Measurements from ENCODE around the gene SLC22A12.
A peak's percentile ranks its signal among the peaks of the same experiment; 100 is the strongest.
"Not testable (repeated sequence)": the region's sequence is repeated elsewhere in the genome, so short reads cannot be mapped to it uniquely, and the experiment has no call there.

Gene SLC22A12

GRCh38 chr11:64590763-64591221 is at the start of gene SLC22A12:
SLC22A12 (plus strand) TSS chr11:64591220; CDS start chr11:64591557, 337 bp downstream.
- peak; percentile 13 for DNase-seq (ENCODE audit: low spot score)

DNA sequence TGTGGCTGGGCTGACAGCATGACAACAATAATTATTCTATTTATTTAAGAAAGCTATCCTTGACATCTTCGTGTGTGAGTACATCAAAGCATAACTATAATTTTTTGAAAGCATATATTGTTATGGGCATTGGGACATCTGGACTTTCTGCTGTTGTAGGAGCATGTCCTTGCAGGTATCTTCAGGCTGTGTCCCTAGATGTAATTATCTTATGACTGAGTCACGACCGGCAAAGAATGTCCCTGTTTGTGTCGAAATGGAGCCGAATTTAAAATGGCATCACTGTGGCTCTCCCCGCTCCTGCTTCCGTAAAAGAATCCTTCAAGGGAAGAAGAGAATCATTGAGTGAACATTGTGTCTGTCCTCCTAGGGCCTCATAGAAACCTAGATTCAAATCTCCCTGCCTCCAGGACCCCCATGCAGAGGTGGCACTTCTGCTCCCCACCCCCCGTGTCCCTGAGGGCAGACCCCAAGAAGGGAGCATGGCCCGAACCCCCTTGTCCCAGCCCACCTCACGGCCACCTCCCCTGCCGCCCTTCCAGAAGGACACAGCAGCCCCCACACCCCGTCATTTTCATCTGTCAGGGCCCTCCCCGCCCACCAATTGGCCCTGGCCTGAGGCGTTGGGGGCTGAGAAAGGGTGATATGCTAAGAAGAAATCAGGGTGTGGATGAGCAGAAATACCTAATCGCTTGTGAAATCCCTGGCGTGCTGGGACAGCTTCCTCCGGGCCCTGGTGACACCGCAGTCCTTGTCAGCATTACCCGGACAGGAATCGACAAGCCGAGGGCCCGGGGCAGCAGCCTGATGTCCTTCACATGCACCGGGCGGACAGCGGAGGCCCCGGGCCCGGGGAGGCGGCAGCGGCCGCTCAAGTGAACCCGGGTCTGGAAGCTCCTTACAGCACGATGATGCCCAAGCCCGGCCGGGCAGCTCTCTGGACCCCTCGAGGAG is 48.6 kb upstream of the SLC22A12 start:
- no peak for DNase-seq (ENCODE audit: low spot score)

DNA sequence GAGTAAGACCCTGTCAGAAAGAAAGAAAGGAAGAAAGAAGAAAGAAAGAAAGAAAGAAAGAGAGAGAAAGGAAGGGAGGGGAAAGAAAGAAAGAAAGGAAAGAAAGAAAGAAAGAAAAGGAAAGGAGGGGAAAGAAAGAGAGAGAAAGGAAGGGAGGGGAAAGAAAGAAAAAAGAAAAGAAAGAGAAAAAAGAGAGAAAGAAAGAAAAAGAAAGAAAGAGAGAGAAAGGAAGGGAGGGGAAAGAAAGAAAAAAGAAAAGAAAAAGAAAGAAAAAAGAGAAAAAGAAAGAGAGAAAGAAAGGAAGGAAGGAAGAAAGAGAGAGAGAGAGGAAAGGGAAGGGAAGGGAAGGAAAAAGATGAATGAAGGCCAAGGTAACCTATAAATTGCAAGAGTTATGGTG is 47.2 kb upstream of the SLC22A12 start:
- DNase-seq (ENCODE audit: low spot score): no peak

- no peak for DNase-seq (ENCODE audit: low spot score)
Observed at GRCh38 chr11:64544616-64545296, 46.3 kb upstream of the SLC22A12 start.

GRCh38 chr11:64545619-64546018 is 45.4 kb upstream of the SLC22A12 start:
- DNase-seq (ENCODE audit: low spot score): peak; percentile 92

GRCh38 chr11:64546176-64546575 is 44.8 kb upstream of the SLC22A12 start:
- no peak for DNase-seq (ENCODE audit: low spot score)

GRCh38 chr11:64546600-64546999 is 44.4 kb upstream of the SLC22A12 start:
- peak; percentile 26 for DNase-seq (ENCODE audit: low spot score)

GRCh38 chr11:64549969-64550368 is 41.1 kb upstream of the SLC22A12 start:
- no peak for DNase-seq (ENCODE audit: low spot score)

GRCh38 chr11:64553554-64554201 is 37.3 kb upstream of the SLC22A12 start:
- peak; percentile 60 for DNase-seq (ENCODE audit: low spot score)

GRCh38 chr11:64556044-64556720 is 34.8 kb upstream of the SLC22A12 start:
- DNase-seq (ENCODE audit: low spot score): no peak

- DNase-seq (ENCODE audit: low spot score): no peak
Observed at GRCh38 chr11:64556721-64557250, 34.2 kb upstream of the SLC22A12 start.

GRCh38 chr11:64558065-64558745 is 32.8 kb upstream of the SLC22A12 start:
- peak; percentile 86 for DNase-seq (ENCODE audit: low spot score)

DNA sequence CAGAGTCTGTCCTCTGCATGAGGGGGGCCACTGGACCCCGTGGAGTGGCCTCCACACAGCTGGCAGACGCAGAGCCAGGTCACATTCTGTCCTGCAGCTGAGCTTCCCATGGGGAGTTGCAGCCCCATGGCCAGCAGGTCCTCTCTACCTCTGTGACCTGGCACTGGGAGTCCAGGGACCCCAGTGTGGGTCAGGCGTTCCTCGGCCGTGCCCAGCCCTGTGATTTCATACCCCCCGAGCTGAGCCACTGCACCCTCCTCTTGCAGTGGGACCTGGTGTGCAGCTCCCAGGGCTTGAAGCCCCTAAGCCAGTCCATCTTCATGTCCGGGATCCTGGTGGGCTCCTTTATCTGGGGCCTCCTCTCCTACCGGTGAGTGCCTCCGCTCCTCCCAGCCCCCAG is 32.2 kb upstream of the SLC22A12 start:
- no peak for DNase-seq (ENCODE audit: low spot score)

DNA sequence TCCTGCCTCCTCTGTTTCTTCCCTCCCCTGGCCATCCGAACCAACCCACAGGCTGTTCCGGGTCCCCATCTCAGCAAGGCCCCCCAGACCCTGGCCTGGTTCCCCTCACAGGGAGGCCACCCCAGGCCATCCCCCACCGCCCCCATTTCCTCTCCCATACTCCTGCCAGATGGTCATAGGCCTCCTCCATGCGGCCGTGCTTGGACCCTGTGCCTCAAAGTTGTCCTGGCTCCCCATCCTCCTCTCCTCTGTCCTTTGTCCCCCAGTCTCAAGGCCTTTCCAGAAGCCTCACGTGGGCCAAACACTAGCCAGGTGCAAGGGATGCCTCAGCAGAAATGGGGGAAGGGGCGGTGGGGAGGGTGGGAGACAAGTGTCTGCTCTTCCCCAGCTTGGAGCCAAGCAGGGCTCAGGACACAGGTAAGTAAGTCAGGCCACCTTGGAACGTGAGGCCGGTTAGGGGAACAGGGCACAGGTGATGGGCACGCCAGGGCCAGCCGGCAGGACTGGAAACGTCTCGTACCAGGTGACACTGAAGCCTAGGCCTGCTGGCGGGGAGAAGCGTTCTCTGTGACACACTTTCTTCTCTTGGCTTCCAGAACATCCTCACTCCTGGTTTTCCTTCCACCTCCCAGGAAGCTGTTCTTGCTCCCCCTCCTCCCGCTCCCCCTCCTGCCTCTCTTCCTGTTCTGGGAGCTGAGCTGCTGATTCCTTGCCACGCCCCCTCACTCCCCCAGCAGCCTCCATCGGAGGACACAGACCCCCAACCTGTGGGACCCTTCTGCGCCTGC is 31.5 kb upstream of the SLC22A12 start:
- DNase-seq (ENCODE audit: low spot score): no peak

DNA sequence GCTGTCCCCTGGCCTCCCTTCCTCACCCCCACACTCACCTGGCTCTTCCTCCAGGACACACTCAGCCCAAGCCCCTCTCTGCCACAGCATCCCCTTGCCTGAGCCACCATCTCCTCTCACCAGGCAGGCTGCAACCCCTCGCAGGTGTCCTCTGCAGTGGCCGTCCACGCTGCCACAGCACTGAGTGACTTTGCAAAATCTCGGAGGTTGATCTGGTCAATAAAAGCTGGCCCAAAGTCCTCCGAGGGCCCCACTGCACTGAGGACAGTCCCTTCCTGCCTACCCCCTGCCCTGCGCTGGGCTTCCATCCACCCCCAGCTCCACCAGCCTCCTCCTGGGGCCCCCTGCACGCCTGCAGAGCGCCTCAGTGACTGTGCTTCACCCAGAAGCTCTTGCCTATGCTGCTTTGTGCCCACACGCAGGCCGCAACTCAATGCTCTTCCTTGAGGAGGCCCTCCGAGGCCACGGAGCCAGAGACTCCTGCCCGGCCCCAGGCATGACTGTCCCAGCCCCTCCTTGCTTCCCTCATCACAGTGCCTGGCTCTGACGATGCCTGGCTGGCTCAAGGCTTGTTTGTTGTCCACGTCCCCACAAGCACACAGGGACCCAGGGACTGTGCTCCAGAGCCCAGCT is 30.8 kb upstream of the SLC22A12 start:
- no peak for DNase-seq (ENCODE audit: low spot score)

DNA sequence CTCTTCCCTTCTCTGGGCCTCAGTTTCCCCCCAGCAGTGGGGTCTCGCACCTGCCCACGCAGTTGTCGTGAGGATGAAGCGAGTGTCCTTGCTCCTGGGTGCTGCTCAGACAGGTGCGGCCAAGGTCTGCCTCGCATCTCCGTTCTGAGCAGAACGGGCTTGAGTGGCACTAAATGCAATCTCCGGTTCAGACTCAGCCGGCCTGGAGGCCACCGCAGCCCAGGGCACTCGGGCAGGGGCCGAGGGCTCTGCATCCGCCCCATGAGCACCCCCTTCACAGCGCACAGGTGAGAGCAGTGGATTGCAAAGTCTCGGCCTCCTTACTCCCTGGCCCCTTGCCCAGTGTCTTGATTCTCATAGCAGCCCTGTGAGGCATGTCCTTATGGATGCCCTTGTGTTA is 30.1 kb upstream of the SLC22A12 start:
- DNase-seq (ENCODE audit: low spot score): no peak

DNA sequence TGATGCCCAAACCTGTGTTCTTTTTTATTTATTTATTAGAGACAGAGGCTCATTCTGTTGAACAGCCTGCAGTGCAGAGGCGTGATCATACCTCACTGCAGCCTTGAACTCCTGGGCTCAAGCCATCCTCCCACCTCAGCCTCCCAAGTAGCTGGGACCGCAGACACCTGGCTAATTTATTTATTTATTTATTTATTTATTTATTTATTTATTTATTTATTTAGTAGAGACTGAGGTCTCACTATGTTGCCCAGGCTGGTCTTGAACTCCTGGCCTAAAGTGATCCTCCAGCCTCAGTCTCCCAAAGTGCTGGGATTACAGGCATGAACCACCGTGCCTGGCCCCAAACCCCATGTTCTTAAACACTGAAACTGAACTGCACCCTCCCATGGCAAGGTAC is 29.6 kb upstream of the SLC22A12 start:
- not testable (repeated sequence) for DNase-seq (ENCODE audit: low spot score)

DNA sequence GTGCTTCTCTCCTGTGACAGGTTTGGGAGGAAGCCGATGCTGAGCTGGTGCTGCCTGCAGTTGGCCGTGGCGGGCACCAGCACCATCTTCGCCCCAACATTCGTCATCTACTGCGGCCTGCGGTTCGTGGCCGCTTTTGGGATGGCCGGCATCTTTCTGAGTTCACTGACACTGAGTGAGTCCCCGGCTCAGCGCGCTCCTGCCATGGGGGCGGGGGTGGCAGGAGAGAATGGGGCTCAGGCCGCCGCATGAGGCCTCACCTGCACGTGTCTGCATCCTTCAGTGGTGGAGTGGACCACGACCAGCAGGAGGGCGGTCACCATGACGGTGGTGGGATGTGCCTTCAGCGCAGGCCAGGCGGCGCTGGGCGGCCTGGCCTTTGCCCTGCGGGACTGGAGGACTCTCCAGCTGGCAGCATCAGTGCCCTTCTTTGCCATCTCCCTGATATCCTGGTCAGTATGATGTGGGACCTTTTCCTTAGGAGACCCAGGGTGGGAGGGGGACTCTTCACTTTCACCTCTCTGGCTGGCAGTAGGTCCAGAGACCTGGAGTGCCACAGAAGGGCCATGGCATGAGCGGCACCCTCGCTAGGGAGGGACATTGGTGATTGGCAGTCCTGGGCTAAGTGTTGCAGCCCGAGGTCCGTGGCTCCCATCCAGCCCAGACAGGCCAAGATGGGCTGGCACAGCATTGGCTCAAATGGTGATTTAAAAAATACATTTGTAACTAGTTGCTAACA is 28.9 kb upstream of the SLC22A12 start:
- DNase-seq (ENCODE audit: low spot score): no peak

DNA sequence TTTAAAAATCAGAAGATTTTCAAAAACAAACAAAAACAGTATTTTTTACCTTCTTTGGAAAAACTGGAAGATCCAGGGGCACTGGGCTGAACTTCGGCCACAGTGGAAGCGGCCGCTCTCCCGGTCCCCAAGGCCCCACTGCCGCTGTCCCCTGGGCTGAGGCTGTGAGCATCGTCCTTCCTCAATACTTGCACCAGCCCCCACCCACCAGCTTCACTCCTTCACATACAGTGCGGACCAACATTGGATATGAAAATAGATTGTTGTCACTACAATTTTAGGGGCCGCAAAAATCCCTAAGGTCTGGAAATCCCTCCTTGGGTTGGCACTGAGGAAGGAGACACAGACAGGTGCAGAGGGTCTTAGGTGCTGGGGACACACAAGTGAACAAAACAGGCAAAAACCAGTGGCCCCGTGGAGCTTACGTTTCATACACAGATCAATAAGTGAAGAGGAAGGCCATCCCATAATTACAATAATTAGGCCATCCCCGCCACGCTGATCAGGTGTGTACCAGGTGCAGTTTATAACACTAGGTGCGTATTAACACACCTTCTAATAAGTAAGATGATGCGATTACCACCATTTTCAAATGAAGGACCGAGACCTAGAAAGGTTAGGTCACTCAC is 28.2 kb upstream of the SLC22A12 start:
- no peak for DNase-seq (ENCODE audit: low spot score)
